Caco-2 (cell line): ENCODE data around the gene DAGLB. TPM values are rescaled to one million over a fixed set of nuclear protein-coding genes. Genes with fewer than 3 reads are reported as not detected.

Experiments
- BruUV-seq: library from RNA; stranded (reverse); fragments of 400-500 nt; replicated peaks from 2 replicates; lab custom pipeline; 2021; lab: Mats Ljungman, UMichigan
- CTCF ChIA-PET: fragments of 300-600 bp; sonication (Branson Sonifier 250); formaldehyde crosslinking; loops from one replicate; lab custom pipeline; 2022; ENCODE audit warnings: antibody characterized with exemption; lab: Charles Lee
- POLR2A ChIA-PET: fragments of 300-600 bp; sonication (Branson Sonifier 250); formaldehyde crosslinking; loops from one replicate; lab custom pipeline; 2022; ENCODE audit warnings: antibody characterized with exemption; lab: Charles Lee
- DNase-seq, 2 experiments: peaks; one replicate each; pipeline versions ENCODE4 v3.0.0 to v3.0.0-alpha.2; 2020 to 2022
- H3K27me3 ChIP-seq: replicated peaks from 2 replicates; pipeline ENCODE4 v1.6.0; 2011; ENCODE audit warnings: low read length; ENCODE audit not compliant: control insufficient read depth, insufficient read depth
- H3K36me3 ChIP-seq: 2 replicates; pipeline ENCODE4 v1.5.1; 2011; ENCODE audit warnings: low read length; ENCODE audit not compliant: control insufficient read depth, insufficient read depth
- H3K4me1 ChIP-seq: fragments of 250-450 bp; sonication (Bioruptor Pico); 2 replicates; pipeline ENCODE4 v1.5.1; 2020; ENCODE audit warnings: mild to moderate bottlenecking
- H3K4me3 ChIP-seq: 2 replicates; pipeline ENCODE4 v1.5.1; 2011; ENCODE audit warnings: low read depth, mild to moderate bottlenecking, control low read depth, low read length
- H3K9me3 ChIP-seq: fragments of 250-450 bp; sonication (Bioruptor Pico); 2 replicates; pipeline ENCODE4 v1.5.1; 2020; ENCODE audit warnings: mild to moderate bottlenecking, moderate library complexity
- H3K27ac Mint-ChIP-seq: one replicate; pipeline ENCODE4 v1.8.0; 2022; ENCODE audit warnings: mixed read lengths; ENCODE audit not compliant: unreplicated experiment
- H3K27me3 Mint-ChIP-seq: one replicate; pipeline ENCODE4 v1.8.0; 2022; ENCODE audit warnings: mixed read lengths; ENCODE audit not compliant: insufficient read depth, unreplicated experiment
- H3K36me3 Mint-ChIP-seq: one replicate; pipeline ENCODE4 v1.8.0; 2022; ENCODE audit warnings: mild to moderate bottlenecking, mixed read lengths; ENCODE audit not compliant: insufficient read depth, unreplicated experiment
- H3K4me1 Mint-ChIP-seq: one replicate; pipeline ENCODE4 v1.8.0; 2022; ENCODE audit warnings: low read depth, mixed read lengths; ENCODE audit not compliant: unreplicated experiment
- H3K4me3 Mint-ChIP-seq: one replicate; pipeline ENCODE4 v1.8.0; 2022; ENCODE audit warnings: mild to moderate bottlenecking, moderate library complexity, mixed read lengths; ENCODE audit not compliant: unreplicated experiment
- H3K9me3 Mint-ChIP-seq: one replicate; pipeline ENCODE4 v1.8.0; 2022; ENCODE audit warnings: mixed read lengths; ENCODE audit not compliant: unreplicated experiment
- intact Hi-C: fragments of 100-400 bp; cut with micrococcal nuclease; formaldehyde crosslinking; loops from one replicate; pipeline ENCODE4 v1.10.0; 2022; ENCODE audit not compliant: unreplicated experiment
- total RNA-seq: library from RNA; stranded (reverse); gene quantifications from 2 replicates; pipeline ENCODE4 v1.2.3, GENCODE V29; 2022
- TF ChIP-seq, protein P1 (sequence below), 2 experiments: fragments of 200-600 bp in 1 of 2; IDR thresholded peaks; 1 replicate in 1 of 2; 2 replicates in 1 of 2; pipeline versions ENCODE4 v1.5.1 to v1.8.0; 2011 to 2022; ENCODE audit warnings: antibody characterized with exemption in 1 of 2, control low read depth in 1 of 2, inconsistent platforms in 1 of 2, low read depth in 1 of 2, low read length in 1 of 2, mild to moderate bottlenecking in 1 of 2, moderate library complexity in 1 of 2; ENCODE audit not compliant: insufficient read depth in 1 of 2, severe bottlenecking in 1 of 2, unreplicated experiment in 1 of 2

DAGLB gene
- total RNA-seq, 1 experiment from 2014 or later = 25.8 TPM

DNA sequence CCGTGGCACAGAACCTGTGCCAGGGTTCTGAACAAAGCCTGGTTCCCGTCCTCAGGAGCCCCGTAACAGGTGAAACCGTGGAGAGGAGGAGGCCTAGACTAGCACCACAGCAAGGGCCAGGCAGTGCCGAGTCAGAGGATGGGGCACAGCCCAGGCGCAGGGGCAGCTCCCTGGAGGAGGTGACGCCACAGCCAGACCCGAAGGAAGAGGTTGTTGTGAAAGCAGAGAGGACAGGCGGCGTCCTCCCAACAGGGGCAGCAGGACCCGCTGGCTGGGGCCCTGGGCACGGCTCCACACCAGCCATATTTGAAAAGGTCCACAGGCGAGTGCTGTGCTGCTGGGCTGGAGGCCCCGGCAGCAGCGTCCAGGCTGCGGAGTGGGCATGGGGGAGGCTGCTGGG lies 25.7 kb downstream of the DAGLB start:
- BruUV-seq = no TSS peak
- H3K27ac Mint-ChIP-seq = no peak overlapping the region
- ChIA-PET POLR2A (no interaction called here), CTCF (no interaction called here)
- Histone ChIP-seq H3K36me3 (peaks cover 2% of the 10 kb centered on the region), H3K4me3 (no peak overlapping the region), H3K27me3 (no peaks in the 10 kb centered on the region), H3K9me3 (no peaks in the 10 kb centered on the region), H3K4me1 (no peaks in the 10 kb centered on the region)
- peaks cover 60% of the 10 kb centered on the region for H3K36me3 Mint-ChIP-seq
- no peak for DNase-seq
- H3K4me3 Mint-ChIP-seq = no peak overlapping the region
- no peaks in the 10 kb centered on the region for H3K27me3 Mint-ChIP-seq
- H3K4me1 Mint-ChIP-seq = no peaks in the 10 kb centered on the region
- intact Hi-C loops = no loop called here
- H3K9me3 Mint-ChIP-seq = no peaks in the 10 kb centered on the region
- TF ChIP-seq, protein P1, sequence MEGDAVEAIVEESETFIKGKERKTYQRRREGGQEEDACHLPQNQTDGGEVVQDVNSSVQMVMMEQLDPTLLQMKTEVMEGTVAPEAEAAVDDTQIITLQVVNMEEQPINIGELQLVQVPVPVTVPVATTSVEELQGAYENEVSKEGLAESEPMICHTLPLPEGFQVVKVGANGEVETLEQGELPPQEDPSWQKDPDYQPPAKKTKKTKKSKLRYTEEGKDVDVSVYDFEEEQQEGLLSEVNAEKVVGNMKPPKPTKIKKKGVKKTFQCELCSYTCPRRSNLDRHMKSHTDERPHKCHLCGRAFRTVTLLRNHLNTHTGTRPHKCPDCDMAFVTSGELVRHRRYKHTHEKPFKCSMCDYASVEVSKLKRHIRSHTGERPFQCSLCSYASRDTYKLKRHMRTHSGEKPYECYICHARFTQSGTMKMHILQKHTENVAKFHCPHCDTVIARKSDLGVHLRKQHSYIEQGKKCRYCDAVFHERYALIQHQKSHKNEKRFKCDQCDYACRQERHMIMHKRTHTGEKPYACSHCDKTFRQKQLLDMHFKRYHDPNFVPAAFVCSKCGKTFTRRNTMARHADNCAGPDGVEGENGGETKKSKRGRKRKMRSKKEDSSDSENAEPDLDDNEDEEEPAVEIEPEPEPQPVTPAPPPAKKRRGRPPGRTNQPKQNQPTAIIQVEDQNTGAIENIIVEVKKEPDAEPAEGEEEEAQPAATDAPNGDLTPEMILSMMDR (IDR thresholded peaks at IDR 0.05; ENCODE audit: insufficient read depth in 1 of 2, low read depth in 1 of 2, low read length in 1 of 2, severe bottlenecking in 1 of 2, unreplicated experiment in 1 of 2) = no peak

GRCh38 chr7:6420680-6421079 lies 27.1 kb downstream of the DAGLB start:
- Histone ChIP-seq H3K9me3 (no peaks in the 10 kb centered on the region), H3K27me3 (no peaks in the 10 kb centered on the region), H3K36me3 (peaks cover 3% of the 10 kb centered on the region), H3K4me1 (no peaks in the 10 kb centered on the region), H3K4me3 (no peak overlapping the region)
- Mint-ChIP-seq H3K9me3 (no peaks in the 10 kb centered on the region), H3K4me3 (no peak overlapping the region), H3K27ac (no peak overlapping the region), H3K27me3 (no peaks in the 10 kb centered on the region), H3K4me1 (no peaks in the 10 kb centered on the region), H3K36me3 (peaks cover 63% of the 10 kb centered on the region)
- TF ChIP-seq, protein P1 (IDR thresholded peaks at IDR 0.05; ENCODE audit: insufficient read depth in 1 of 2, low read depth in 1 of 2, low read length in 1 of 2, severe bottlenecking in 1 of 2, unreplicated experiment in 1 of 2) = no peak
- POLR2A ChIA-PET = no interaction called here
- BruUV-seq = no TSS peak
- intact Hi-C loops = no loop called here
- CTCF ChIA-PET = no interaction called here
- no peak for DNase-seq

- no TSS peak for BruUV-seq
- no peak for DNase-seq
- intact Hi-C loops = no loop called here
- Mint-ChIP-seq H3K4me3 (no peak overlapping the region), H3K9me3 (no peaks in the 10 kb centered on the region), H3K27me3 (no peaks in the 10 kb centered on the region), H3K36me3 (peaks cover 64% of the 10 kb centered on the region), H3K4me1 (no peaks in the 10 kb centered on the region), H3K27ac (no peak overlapping the region)
- Histone ChIP-seq H3K9me3 (no peaks in the 10 kb centered on the region), H3K27me3 (no peaks in the 10 kb centered on the region), H3K4me3 (no peak overlapping the region), H3K36me3 (peaks cover 2% of the 10 kb centered on the region), H3K4me1 (no peaks in the 10 kb centered on the region)
- POLR2A ChIA-PET = no interaction called here
- TF ChIP-seq, protein P1 (IDR thresholded peaks at IDR 0.05; ENCODE audit: insufficient read depth in 1 of 2, low read depth in 1 of 2, low read length in 1 of 2, severe bottlenecking in 1 of 2, unreplicated experiment in 1 of 2) = no peak
- CTCF ChIA-PET = no interaction called here
These were observed 28.4 kb downstream of the DAGLB start for GRCh38 chr7:6419310-6419773.
